A673 (cell line): ENCODE results near the gene BLOC1S6.

Source experiments
- CTCF ChIP-seq: fragments of 300-800, 200-600 bp; sonication (generic); conservative IDR thresholded peaks from 2 replicates; pipeline ENCODE4 v1.5.1; 2017; ENCODE audit warnings: low read depth, mild to moderate bottlenecking, antibody characterized with exemption, low read length, moderate library complexity, mixed read lengths
- EZH2 ChIP-seq: fragments of 200-600 bp; sonication (generic); IDR thresholded peaks from 2 replicates; pipeline ENCODE4 v1.6.1; 2017; ENCODE audit warnings: borderline replicate concordance, low read depth, mild to moderate bottlenecking, mixed read lengths, antibody characterized with exemption, low read length; ENCODE audit not compliant: poor library complexity, severe bottlenecking

DNA sequence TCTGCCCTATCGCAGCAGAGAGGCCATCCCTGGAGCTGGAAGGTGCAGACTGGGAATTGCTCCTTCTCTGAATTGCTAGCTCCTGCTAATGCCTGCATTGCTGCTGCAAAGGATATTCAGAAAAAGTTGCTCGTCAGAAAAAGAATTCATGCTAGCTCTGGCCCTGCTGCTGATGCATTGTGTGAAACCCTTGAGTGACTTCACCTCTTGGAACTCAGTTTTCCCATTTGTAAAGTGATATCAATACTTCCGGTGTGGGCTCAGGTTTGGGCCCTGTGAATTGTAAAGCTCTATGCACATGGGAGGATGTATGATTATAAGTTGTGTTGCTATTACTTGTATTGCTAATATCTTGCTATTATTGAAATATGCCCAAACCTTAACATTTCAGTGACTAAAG, 59.0 kb downstream of the BLOC1S6 start:
- TF ChIP-seq CTCF (no peak), EZH2 (no peak)
